Activated CD4-positive, CD25-positive, alpha-beta regulatory T cell treated with anti-CD3 and anti-CD28 coated beads, Interleukin-2, amount 50 U/mL, for 24 hours (primary cell): ENCODE data around the gene NELFB.

Source experiments
- ATAC-seq, 2 donors: fragments of 150-1000 bp; cut with Tn5 transposase; one replicate each; pipeline ENCODE4 v1.10.0; 2021; ENCODE audit warnings: mild to moderate bottlenecking in 1 of 2, moderate library complexity in 1 of 2

Gene NELFB

DNA sequence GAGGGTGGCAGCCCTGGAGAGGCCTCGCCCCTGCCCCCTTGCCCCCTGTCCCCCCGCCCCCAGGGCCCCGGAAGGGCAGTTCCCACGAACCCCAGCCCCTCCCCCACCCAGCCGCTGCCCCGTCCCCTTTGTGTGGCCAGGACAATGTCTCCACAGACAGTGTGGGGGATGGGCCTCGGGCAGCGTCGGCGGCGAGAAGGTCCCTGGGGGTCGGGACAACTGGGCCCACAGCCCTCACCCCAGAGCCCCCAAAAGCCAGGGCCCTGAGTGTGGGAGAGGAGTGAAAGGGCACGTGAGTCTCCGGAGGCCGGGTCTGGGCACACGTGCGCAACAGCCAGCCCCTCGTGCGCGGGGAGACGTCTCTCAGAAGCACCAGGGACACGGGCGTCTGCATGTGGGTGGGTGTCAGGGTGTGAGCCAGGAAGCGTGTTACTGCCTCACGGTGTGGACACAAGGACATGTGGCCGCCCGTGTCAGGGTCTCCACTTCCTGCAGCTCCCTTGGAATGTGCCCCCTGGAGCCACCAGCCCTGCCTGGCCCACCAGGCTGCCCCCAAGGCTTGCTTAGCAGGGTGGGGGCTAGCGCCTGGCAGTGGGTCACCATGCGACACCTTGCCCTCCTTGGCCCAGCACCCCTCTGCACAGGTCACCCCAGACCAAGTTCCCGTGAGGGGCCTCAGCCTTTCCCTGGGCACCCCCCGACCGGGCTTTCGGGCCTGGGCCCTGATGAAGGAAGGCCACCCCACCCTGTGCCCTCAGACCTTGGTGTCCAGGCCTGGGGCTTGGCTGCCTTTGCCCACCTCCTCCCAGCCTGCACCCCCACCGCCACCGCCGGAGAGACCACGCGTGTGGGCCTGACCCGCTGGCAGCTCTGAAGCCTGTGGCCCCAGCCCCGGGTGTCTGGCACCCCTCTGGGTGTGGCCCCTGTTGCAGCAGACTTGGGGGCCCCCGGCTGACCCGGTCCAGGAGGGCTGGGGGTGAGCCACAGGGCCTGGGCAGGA lies 59.7 kb downstream of the NELFB start:
- no peak for ATAC-seq

DNA sequence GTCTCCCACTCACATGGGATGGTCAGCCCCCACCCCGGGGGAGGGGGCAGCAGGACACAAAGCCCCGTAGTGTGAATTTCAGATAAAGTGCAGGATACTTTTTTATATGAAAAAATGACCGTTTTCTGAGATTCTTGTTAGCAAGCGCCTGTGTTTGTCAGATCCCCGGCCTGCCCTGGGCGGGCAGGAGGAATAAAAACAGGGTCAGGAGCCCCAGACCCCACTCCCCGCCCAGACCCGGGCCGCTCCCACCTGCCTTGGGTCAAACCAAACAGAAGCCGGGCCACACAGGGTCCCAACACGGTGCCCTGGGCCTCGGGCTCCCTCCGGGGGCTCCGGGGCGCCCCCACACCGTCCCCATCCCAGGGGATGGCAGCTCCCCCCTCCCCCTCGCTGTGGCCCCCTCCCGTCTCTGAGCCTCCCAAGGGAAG lies 60.5 kb downstream of the NELFB start:
- no peak for ATAC-seq

DNA sequence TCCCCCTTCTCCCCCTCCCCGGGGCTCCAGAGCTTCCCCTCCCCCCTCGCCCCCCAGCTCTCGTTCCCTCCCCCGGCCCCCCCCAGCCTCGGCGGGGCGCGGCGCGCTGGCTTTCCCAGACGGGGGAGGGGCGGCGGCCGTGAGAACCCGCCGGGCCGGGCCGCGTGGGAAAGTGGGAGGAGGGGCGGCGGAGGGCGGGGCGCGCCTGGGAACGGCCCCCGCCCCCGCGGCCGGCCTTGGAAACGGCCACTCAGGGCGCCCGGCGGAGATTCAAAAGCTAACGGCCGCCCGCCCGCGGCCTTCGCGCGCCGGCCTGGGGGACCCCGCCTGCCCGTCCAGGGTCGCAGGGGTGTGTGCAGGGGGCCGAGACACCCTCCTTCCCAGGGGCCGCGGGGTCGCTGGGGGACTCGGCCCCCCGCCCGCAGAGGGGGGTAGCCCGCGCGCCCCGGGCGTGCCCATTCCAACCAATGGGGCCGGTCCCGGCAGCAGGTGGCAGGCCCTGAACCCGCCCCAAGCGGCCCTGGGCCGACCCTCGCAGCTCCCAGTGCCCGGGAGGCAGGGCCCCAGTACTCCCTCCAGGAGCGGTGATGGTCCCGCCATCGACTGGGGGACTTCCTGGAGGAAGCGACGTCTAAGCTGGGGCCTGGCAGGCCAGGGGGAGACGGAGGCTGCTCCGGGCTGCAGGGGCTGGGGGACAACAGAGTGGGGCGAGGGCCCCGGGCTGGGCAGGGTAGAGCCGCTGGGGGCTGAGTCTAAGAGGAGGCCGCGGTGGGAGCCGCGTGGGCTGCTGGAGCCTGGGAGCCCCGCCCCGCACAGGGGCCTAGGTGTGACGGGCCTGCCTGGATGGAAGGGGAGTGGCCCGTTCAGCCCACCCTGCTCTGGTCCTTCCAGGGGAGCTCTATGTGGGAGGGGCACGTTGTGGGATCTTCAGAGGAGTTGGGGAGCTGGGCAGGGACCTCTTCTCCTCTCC lies 61.2 kb downstream of the NELFB start:
- peak; percentile 23 to 45 for ATAC-seq

DNA sequence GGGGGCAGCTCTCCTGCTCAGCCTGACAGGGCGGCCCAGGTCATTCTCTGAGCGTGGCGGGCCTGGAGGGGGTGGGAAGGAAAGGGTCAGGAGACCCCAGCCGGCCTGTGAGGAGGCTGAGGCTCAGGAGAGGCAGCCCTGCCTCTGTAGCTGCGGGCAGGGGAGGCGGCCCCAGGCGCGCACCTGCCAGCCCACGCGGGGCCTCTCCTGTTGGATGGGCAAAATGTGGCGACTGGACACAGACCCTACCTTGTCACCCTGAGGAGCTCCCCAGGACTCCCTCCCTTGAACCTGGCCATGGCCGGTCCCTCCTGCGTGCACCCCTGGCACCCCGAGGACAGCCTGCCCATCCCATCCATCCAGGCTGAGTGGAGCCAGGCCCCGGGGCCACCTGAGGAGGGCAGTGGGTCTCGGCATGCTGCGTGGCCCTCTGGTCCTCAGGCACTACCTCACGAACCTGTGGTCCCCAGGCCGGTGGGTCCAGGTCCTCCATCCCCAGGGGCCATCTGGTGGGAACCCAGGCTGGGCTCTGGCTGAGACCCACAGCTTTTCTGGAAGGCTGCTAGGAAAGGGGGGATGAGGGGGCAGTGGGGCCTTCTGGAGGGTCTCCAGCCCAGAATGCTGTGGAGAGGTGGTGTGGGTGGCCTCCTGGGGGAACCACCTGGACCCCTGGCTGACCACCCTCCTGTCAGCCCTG lies 62.0 kb downstream of the NELFB start:
- no peak for ATAC-seq

DNA sequence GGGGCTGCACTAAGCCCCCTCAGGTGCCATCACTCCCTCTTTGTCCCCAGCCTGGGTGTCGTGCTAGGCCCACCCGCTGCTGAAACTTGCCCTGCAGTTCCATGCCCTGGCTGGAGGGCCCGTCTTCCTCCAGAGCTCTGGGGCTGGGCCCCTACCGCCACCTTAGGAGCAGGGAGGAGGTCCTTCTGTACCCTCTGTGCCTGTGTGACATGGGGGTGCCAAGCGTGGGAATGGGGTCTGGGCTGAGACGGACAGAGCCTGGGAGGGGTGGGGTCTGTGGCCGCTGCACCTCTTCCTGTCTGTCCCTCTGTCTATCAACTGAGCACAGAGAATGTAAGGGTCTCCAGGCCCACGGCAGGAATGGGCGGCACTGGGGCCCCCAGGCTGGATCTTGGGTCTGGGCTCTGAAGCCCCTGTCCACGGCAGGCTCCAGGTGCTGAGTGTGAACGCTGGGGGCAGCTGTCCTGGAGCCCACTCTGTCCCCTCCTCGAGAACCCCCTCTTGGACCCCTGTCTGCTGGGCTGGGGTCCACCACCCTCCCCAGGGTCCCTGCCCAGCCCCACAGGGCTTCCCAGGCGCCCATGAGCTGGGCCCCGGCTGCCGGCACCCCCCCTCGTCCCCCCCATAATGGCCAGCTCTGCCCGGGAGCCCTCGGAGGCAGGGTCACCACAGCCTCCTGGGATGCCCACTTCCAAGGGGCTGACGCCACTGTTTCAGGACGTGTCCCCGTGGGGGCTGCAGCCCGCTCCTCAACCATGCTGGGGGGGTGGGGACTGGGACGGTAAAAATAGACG lies 62.8 kb downstream of the NELFB start:
- ATAC-seq: no peak

DNA sequence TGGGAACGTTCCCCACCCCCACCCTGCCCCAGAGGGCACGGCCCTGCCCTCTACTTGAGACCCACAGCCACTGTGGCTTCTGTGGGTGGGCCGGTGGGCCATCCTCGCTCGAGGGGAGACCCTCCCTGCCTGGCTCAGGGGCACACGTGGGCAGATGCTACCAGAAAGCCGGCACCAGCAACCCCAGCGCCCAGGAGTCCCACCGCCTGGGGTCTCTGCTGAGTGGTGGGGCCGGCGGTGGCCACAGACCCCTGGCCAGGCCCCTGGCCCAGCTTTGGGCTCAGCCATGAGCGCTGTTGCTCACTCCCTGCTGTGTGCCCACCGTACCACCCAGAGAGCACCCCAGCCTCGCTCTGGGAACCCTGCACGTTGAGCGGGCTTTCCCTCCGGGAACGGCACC lies 63.5 kb downstream of the NELFB start:
- ATAC-seq: no peak

DNA sequence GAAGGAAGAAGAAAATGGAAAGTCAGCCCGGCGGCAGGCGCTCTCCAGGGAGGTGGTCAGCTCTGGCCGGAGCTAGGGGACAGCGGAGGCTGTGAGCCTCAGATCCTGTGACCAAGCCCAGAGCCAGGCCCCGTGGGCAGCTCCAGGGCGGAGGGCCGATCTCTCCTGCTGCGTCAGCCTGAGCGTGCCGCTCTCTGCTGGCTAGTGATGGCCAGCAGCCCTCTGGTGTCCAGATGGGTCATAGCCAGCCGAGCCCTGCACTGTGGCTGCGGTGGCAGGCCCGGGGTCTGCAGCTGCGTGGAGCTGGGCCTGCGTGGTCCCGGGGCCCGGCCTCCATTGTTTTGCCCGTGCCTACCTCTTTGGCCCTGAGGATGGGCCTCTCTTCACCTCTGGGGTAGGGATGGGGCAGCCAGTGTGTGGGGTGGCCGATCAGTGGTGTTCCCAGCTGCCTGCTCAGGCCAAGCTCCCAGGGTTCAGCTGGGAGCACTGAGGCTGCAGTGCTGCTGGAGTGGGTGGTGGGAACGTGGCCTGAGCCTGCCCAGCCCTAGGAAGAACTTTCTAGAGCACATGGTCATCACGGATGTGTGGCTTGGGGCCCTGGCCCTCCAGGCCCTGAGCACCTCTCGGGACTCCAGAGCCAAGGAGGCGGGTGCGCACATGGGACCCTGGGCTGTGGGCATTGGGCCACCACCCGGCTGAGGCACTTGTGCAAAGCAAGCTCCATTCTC lies 64.0 kb downstream of the NELFB start:
- no peak for ATAC-seq

DNA sequence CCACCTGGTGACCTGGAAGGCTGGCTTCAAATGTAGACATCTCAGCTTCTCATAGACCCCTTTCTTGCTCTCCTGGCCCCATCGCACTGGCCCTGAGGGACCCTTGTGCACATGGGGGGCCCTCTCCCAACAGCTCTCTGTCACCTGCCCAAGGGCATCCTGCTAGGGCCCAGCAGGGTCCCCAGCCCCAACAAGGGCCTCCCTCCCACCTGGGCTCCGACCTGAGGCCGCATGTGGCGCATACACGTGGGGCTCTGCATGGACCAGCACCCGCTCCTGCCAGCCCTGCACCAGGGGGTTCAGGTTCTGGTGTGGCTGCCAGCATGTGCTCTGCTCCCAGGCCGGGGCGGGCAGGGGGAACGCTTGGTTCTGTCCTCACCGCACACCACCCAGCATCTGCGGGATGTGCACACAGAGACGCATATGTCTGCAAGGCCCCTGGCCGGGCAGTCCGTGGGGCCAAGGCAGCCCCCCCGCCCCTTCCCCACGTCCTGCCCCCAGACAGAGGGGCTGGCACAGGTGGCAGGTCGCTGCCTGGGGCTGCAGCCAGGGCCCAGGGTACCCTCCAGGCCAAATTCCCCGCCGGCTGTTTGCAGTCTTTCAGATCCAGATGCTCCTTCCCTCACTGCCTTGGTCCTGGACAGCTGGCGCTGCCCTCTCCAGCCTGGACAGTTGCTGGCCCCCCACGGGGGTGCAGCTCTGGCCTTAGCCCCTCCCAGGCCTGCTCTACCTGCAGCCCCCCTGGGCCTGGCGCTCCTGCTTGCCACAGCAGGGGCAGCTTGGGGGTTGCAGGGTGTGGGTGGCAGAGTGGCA lies 64.8 kb downstream of the NELFB start:
- ATAC-seq: no peak

DNA sequence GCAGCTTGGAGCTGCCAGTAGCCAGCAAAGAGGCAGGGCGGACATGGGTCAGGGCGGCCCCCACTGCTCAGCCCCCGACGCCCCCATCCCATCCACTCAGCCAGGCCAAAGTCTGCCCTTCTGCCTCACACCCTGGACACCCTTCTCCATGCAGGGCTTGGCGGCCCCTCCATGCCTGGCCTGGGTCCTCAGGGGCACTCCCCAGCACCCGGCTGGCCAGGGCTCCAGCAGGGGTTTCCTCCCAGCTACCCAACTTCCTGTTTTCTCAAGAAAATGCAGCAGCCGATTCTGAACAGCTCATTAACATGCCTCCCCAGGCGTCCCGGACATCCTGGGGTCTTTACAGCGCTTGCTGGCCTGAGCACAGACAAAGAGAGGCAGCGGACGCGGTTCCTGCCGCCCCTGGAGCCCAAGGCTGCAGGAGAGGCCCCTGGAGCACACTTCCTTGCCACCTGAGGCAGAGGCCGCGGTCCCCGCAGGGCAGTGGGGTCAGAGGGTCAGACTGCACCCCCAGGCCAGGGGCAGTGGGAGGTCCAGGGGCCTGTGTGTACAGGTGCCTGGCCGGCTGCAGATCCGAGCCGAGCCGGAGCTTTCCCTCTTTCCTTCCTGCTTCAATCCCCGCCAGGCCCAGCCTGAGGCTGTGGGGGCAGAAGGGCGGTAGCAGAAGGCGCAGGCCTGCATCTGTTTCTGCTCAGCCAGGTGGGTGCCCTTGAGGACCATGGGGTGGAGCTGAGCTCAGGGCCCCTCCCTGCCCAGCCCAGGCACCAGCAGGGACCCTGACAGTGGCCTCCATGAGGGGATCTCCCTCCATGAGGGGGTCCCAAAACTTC lies 65.6 kb downstream of the NELFB start:
- peak; percentile 42 to 44 for ATAC-seq

DNA sequence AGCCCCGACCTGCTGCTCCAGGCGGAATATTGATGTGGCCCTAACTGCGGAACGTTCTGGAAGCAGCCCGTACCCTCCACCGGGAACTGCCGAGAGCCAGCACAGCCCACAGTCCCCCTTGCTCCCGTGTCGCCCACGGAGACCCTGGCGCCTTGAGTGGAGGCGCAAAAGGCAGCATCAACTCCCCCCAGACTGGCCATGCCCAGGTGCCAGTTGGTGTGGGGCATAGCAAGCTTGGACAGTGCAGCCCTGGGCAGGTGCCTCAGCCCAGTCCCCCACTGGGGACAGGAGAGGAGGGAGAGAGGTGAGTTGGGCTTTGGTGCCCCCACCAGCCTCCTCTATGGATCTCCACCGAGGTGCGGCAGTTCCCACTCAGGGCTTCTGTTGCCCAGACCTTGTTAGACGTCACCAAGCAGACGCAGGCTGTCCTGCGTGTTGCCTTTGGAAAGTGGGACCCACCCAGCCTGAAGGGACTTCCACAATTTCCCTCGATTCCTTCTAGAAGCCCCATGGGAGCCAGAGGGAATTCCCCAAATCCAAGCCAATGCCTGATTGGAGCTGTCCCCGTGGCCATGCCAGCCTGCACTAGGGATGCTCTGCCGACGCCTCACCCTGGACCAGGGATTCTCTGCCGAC lies 66.7 kb downstream of the NELFB start:
- ATAC-seq: no peak
